Breast epithelium (tissue), 4 donors: ENCODE measurements around the gene PCCB. TPM values are rescaled to one million over a fixed set of nuclear protein-coding genes. Genes with fewer than 3 reads are reported as not detected.

ENCODE experiments used
- DNase-seq, 2 donors: peaks; one replicate each; pipeline ENCODE4 v3.0.0-alpha.2; 2019; ENCODE audit warnings: low spot score in 2 of 2
- H3K27ac ChIP-seq, 2 donors: fragments of 200-600 bp; sonication (generic) in 1 of 2; one replicate each; pipeline ENCODE4 v1.5.1; 2016 to 2019; ENCODE audit warnings: mild to moderate bottlenecking in 1 of 2
- H3K27me3 ChIP-seq, 2 donors: fragments of 200-600 bp; sonication (generic) in 1 of 2; one replicate each; pipeline versions ENCODE4 v1.5.1 to v1.6.0; 2017 to 2019; ENCODE audit warnings: control low read depth in 1 of 2, mild to moderate bottlenecking in 1 of 2
- H3K36me3 ChIP-seq: fragments of 200-600 bp; one replicate; pipeline ENCODE4 v1.5.1; 2019
- H3K4me1 ChIP-seq, 2 donors: fragments of 200-600 bp; sonication (generic); one replicate each; pipeline ENCODE4 v1.5.1; 2016 to 2019; ENCODE audit warnings: control low read depth in 1 of 2
- H3K4me3 ChIP-seq, 3 donors: fragments of 200-600 bp; sonication (generic); 1 replicate in 2 of 3; 2 replicates in 1 of 3; pipeline ENCODE4 v1.5.1; 2016 to 2019; ENCODE audit warnings: mild to moderate bottlenecking in 3 of 3, moderate library complexity in 2 of 3
- H3K9me3 ChIP-seq, 2 donors: fragments of 200-600 bp; sonication (generic) in 1 of 2; one replicate each; pipeline ENCODE4 v1.5.1; 2016 to 2019; ENCODE audit warnings: control low read depth in 1 of 2
- CTCF ChIP-seq, 3 donors: fragments of 450-650 bp; IDR thresholded peaks; one replicate each; pipeline ENCODE4 v1.5.1; 2016 to 2017; ENCODE audit warnings: antibody characterized with exemption in 3 of 3, mild to moderate bottlenecking in 3 of 3, moderate library complexity in 3 of 3
- POLR2A ChIP-seq: fragments of 450-650 bp; IDR thresholded peaks from one replicate; pipeline ENCODE4 v1.6.1; 2016; ENCODE audit warnings: antibody characterized with exemption, mild to moderate bottlenecking, moderate library complexity
- POLR2AphosphoS5 ChIP-seq, 3 donors: sonication (generic); formaldehyde crosslinking; IDR thresholded peaks; one replicate each; pipeline ENCODE4 v1.6.1; 2017; ENCODE audit warnings: antibody characterized with exemption in 3 of 3
- intact Hi-C: fragments of 100-400 bp; cut with DNase I; formaldehyde crosslinking; loops from one replicate; pipeline ENCODE4 v1.15.1; 2023; ENCODE audit warnings: low total_unique reads
- total RNA-seq, 3 donors: library from RNA; depleted of rRNA; stranded (reverse); fragments of >200 nt; gene quantifications; one replicate each; pipeline ENCODE4 v1.1.0, GENCODE V29; 2016

The PCCB gene
- total RNA-seq, 3 donors from 2014 or later: 24.9 to 35.0 (median 31.3) TPM

GRCh38 chr3:136377508-136377907 is 127.4 kb downstream of the PCCB start:
- Histone ChIP-seq H3K4me1 (no peaks in the 10 kb centered on the region), H3K4me3 (no peak overlapping the region), H3K9me3 (no peaks in the 10 kb centered on the region), H3K36me3 (no peaks in the 10 kb centered on the region), H3K27me3 (no peaks in the 10 kb centered on the region), H3K27ac (no peak overlapping the region)
- intact Hi-C loops: no loop called here
- no peak for DNase-seq
- no peak for TF ChIP-seq POLR2A
- no peak for TF ChIP-seq CTCF (IDR thresholded peaks at IDR 0.05)
- TF ChIP-seq POLR2AphosphoS5 (IDR thresholded peaks at IDR 0.05): no peak

- H3K27ac ChIP-seq: no peak overlapping the region
- no peak overlapping the region for H3K4me3 ChIP-seq
- H3K27me3 ChIP-seq: no peaks in the 10 kb centered on the region
- H3K4me1 ChIP-seq: no peaks in the 10 kb centered on the region
- H3K36me3 ChIP-seq: no peaks in the 10 kb centered on the region
- no peak for DNase-seq
- no peaks in the 10 kb centered on the region for H3K9me3 ChIP-seq
- TF ChIP-seq CTCF (IDR thresholded peaks at IDR 0.05): no peak
- no peak for TF ChIP-seq POLR2AphosphoS5 (IDR thresholded peaks at IDR 0.05)
- no peak for TF ChIP-seq POLR2A
- intact Hi-C loops: loop anchor here (2.0 kb wide), 1 partner anchor 67 kb away; no protein-coding TSS in a partner anchor
These were observed 127.9 kb downstream of the PCCB start for GRCh38 chr3:136378011-136378410.

Other genes starting within 250 kb of the PCCB start
- gene MSL2, start 54.0 kb upstream of the PCCB start, total RNA-seq: 10 to 100 TPM; 25.8 to 46.5 (median 27.5) TPM